HG03432 (cell line): Measurements from ENCODE around the gene GSE1.

Experiments
- ATAC-seq: cut with Tn5 transposase; IDR thresholded peaks from one replicate; pipeline ENCODE4 v1.9.1; 2021; ENCODE audit warnings: mild to moderate bottlenecking, moderate library complexity; ENCODE audit not compliant: unreplicated experiment

Gene GSE1

GRCh38 chr16:85573696-85574641 lies 39.2 kb upstream of the GSE1 start:
- no peak for ATAC-seq

GRCh38 chr16:85574672-85575475 lies 38.2 kb upstream of the GSE1 start:
- no peak for ATAC-seq

- no peak for ATAC-seq
These were observed 37.2 kb upstream of the GSE1 start for GRCh38 chr16:85575920-85576319.

- ATAC-seq: no peak
These were observed 36.2 kb upstream of the GSE1 start for GRCh38 chr16:85576944-85577343.

- ATAC-seq: no peak
These were observed 35.1 kb upstream of the GSE1 start for GRCh38 chr16:85577899-85578598.

GRCh38 chr16:85578599-85578948 lies 34.5 kb upstream of the GSE1 start:
- ATAC-seq: no peak

- ATAC-seq: no peak
These were observed 33.9 kb upstream of the GSE1 start for GRCh38 chr16:85579191-85579590.

GRCh38 chr16:85579923-85580580 lies 33.1 kb upstream of the GSE1 start:
- ATAC-seq: no peak

- ATAC-seq: no peak
These were observed 32.4 kb upstream of the GSE1 start for GRCh38 chr16:85580684-85581083.

- no peak for ATAC-seq
These were observed 30.7 kb upstream of the GSE1 start for GRCh38 chr16:85582229-85582991.

GRCh38 chr16:85583491-85584181 lies 29.5 kb upstream of the GSE1 start:
- no peak for ATAC-seq

- no peak for ATAC-seq
These were observed 28.9 kb upstream of the GSE1 start for GRCh38 chr16:85584267-85584666.

- no peak for ATAC-seq
These were observed 28.3 kb upstream of the GSE1 start for GRCh38 chr16:85584819-85585282.

- ATAC-seq: no peak
These were observed 27.4 kb upstream of the GSE1 start for GRCh38 chr16:85585711-85586110.

- ATAC-seq: no peak
These were observed 26.6 kb upstream of the GSE1 start for GRCh38 chr16:85586380-85587104.

- no peak for ATAC-seq
These were observed 25.2 kb upstream of the GSE1 start for GRCh38 chr16:85587762-85588556.

GRCh38 chr16:85588562-85589503 lies 24.3 kb upstream of the GSE1 start:
- ATAC-seq: no peak
